ENCODE results near the gene UBAC1.

The UBAC1 gene

GRCh38 chr9:135971892-135972291 lies 10.7 kb upstream of the UBAC1 start:
- Histone ChIP-seq H2AFZ (ENCODE audit: low read length) (no peak overlapping the region), H4K20me1 (ENCODE audit: insufficient read depth, low read length, poor library complexity, severe bottlenecking) (no peaks in the 10 kb centered on the region), H3K4me2 (ENCODE audit: low read depth, low read length, poor library complexity, severe bottlenecking) (no peak overlapping the region), H3K27me3 (ENCODE audit: insufficient read depth, low read length, poor library complexity, severe bottlenecking) (no peaks in the 10 kb centered on the region), H3K79me2 (ENCODE audit: insufficient read depth, low read length) (peaks cover 2% of the 10 kb centered on the region; the same call in 1 of the 2 replicates), H3K9me3 (ENCODE audit: insufficient read depth, low read depth, low read length) (no peaks in the 10 kb centered on the region), H3K9me2 (replicated peaks; ENCODE audit: low read depth, low read length) (no peaks in the 10 kb centered on the region), H3K4me3 (ENCODE audit: low read length, poor library complexity, severe bottlenecking) (no peak overlapping the region), H3K9ac (ENCODE audit: low read depth, low read length, poor library complexity, severe bottlenecking) (no peak overlapping the region), H3K36me3 (ENCODE audit: insufficient read depth, low read length) (no peaks in the 10 kb centered on the region), H3F3A (ENCODE audit: low read depth) (no peaks in the 10 kb centered on the region), H3K4me1 (ENCODE audit: insufficient read depth, low read length, poor library complexity, severe bottlenecking) (peaks cover 29% of the 10 kb centered on the region)
- TF ChIP-seq CTCF (conservative IDR thresholded peaks at IDR 0.05; ENCODE audit: low read length) = no peak
- no peak for TF ChIP-seq EZH2phosphoT487 (IDR thresholded peaks at IDR 0.05; ENCODE audit: borderline replicate concordance)

- Histone ChIP-seq H3F3A (ENCODE audit: low read depth) (no peaks in the 10 kb centered on the region), H3K9me3 (ENCODE audit: insufficient read depth, low read depth, low read length) (no peaks in the 10 kb centered on the region), H4K20me1 (ENCODE audit: insufficient read depth, low read length, poor library complexity, severe bottlenecking) (no peaks in the 10 kb centered on the region), H3K4me3 (ENCODE audit: low read length, poor library complexity, severe bottlenecking) (no peak overlapping the region), H3K9ac (ENCODE audit: low read depth, low read length, poor library complexity, severe bottlenecking) (no peak overlapping the region), H3K9me2 (replicated peaks; ENCODE audit: low read depth, low read length) (no peaks in the 10 kb centered on the region), H3K4me2 (ENCODE audit: low read depth, low read length, poor library complexity, severe bottlenecking) (no peak overlapping the region), H3K27me3 (ENCODE audit: insufficient read depth, low read length, poor library complexity, severe bottlenecking) (no peaks in the 10 kb centered on the region), H3K36me3 (ENCODE audit: insufficient read depth, low read length) (no peaks in the 10 kb centered on the region), H2AFZ (ENCODE audit: low read length) (no peak overlapping the region), H3K79me2 (ENCODE audit: insufficient read depth, low read length) (no peaks in the 10 kb centered on the region), H3K4me1 (ENCODE audit: insufficient read depth, low read length, poor library complexity, severe bottlenecking) (peaks cover 23% of the 10 kb centered on the region)
- TF ChIP-seq EZH2phosphoT487 (IDR thresholded peaks at IDR 0.05; ENCODE audit: borderline replicate concordance) = no peak
- no peak for TF ChIP-seq CTCF (conservative IDR thresholded peaks at IDR 0.05; ENCODE audit: low read length)
Measured at GRCh38 chr9:135971111-135971766, 10.1 kb upstream of the UBAC1 start.

- no peaks in the 10 kb centered on the region for H3K9me2 ChIP-seq (replicated peaks; ENCODE audit: low read depth, low read length)
- H3K9me3 ChIP-seq (ENCODE audit: insufficient read depth, low read depth, low read length) = no peaks in the 10 kb centered on the region
- H3K4me2 ChIP-seq (ENCODE audit: low read depth, low read length, poor library complexity, severe bottlenecking) = no peak overlapping the region
- peaks cover 17% of the 10 kb centered on the region for H3K4me1 ChIP-seq (ENCODE audit: insufficient read depth, low read length, poor library complexity, severe bottlenecking)
- H3K79me2 ChIP-seq (ENCODE audit: insufficient read depth, low read length) = no peaks in the 10 kb centered on the region
- no peak overlapping the region for H3K4me3 ChIP-seq (ENCODE audit: low read length, poor library complexity, severe bottlenecking)
- no peaks in the 10 kb centered on the region for H4K20me1 ChIP-seq (ENCODE audit: insufficient read depth, low read length, poor library complexity, severe bottlenecking)
- H3K27me3 ChIP-seq (ENCODE audit: insufficient read depth, low read length, poor library complexity, severe bottlenecking) = no peaks in the 10 kb centered on the region
- no peak for TF ChIP-seq EZH2phosphoT487 (IDR thresholded peaks at IDR 0.05; ENCODE audit: borderline replicate concordance)
- TF ChIP-seq CTCF (conservative IDR thresholded peaks at IDR 0.05; ENCODE audit: low read length) = no peak
- H3K9ac ChIP-seq (ENCODE audit: low read depth, low read length, poor library complexity, severe bottlenecking) = no peak overlapping the region
- no peaks in the 10 kb centered on the region for H3K36me3 ChIP-seq (ENCODE audit: insufficient read depth, low read length)
- no peaks in the 10 kb centered on the region for H3F3A ChIP-seq (ENCODE audit: low read depth)
- H2AFZ ChIP-seq (ENCODE audit: low read length) = no peak overlapping the region
Measured at GRCh38 chr9:135970128-135970815, 9.1 kb upstream of the UBAC1 start.

Data from Loucy (cell line).